ENCODE results near the gene CATSPER3. TPM values are rescaled to one million over a fixed set of nuclear protein-coding genes. Genes with fewer than 3 reads are reported as not detected.

The CATSPER3 gene
- total RNA-seq, 1 donor from 2014 or later = not detected

DNA sequence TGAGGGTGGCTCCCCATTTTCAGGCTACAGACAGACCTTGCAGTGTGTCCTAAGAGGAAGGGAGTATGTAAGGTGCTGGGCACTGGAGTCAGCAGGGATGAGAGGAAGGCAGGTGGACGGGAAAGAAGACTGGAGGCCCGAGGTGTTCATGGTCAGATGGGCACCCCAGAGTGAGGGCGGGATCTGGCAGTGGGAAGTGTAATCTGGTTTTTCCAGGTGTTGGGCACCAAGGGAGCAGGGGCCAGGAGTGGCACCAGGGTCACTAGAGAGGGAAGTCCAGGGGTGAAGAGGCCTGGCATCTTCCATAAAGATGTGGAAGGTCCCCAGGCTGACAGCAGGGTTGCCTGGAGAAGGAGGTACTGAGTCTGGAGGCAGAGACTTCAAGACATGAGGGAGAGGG is 36.7 kb downstream of the CATSPER3 start:
- no peak for TF ChIP-seq CTCF (conservative IDR thresholded peaks at IDR 0.05; ENCODE audit: low read depth, low read length)
- DNase-seq (ENCODE audit: low read depth) = no peak
- no peak overlapping the region for H3K4me3 ChIP-seq (ENCODE audit: low read depth, low read length)

GRCh38 chr5:135005076-135005475 is 37.4 kb downstream of the CATSPER3 start:
- DNase-seq (ENCODE audit: low read depth) = no peak
- no peak overlapping the region for H3K4me3 ChIP-seq (ENCODE audit: low read depth, low read length)
- TF ChIP-seq CTCF (conservative IDR thresholded peaks at IDR 0.05; ENCODE audit: low read depth, low read length) = no peak

DNA sequence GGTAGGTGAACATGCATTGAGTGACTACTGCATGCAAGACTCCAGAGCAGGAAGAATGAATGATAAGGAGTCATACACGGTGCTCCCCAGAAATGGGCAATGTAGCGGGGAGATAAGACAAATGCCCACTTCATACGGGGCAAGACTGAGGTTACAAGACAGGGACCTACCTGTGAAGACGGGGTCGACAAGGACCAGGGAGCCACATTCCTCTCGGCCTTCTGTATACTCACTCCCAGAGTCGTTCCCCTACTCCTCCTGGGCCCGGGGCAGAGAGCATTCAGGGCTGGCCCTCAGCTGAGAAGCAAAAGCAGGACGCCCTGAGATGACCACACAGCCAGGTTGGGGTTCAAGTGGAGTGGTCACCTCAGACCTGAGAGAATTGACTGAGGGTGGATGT is 39.6 kb downstream of the CATSPER3 start:
- DNase-seq (ENCODE audit: low read depth) = no peak
- no peak overlapping the region for H3K4me3 ChIP-seq (ENCODE audit: low read depth, low read length)
- no peak for TF ChIP-seq CTCF (conservative IDR thresholded peaks at IDR 0.05; ENCODE audit: low read depth, low read length)

GRCh38 chr5:135007749-135008363 is 40.1 kb downstream of the CATSPER3 start:
- TF ChIP-seq CTCF (conservative IDR thresholded peaks at IDR 0.05; ENCODE audit: low read depth, low read length) = no peak
- no peak overlapping the region for H3K4me3 ChIP-seq (ENCODE audit: low read depth, low read length)
- DNase-seq (ENCODE audit: low read depth) = no peak

DNA sequence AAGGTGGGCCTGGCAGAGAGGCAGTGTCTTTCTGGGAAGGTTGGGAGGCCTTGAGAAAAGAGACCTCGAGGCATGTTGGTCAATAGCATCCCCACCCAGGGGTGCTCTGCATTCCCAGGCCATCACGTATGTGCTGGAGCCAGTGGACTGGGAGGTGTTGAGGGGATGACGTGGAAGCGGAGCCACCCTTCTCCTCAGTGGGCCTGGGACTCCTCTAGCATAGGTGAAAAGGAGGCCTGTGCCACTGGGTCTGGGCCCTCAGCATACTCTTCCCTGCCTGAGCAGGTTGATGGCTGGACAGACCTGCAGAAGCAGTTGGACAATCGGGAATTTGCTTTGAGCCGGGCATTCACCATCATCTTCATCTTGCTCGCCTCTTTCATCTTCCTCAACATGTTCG is 40.8 kb downstream of the CATSPER3 start:
- H3K4me3 ChIP-seq (ENCODE audit: low read depth, low read length) = no peak overlapping the region
- TF ChIP-seq CTCF (conservative IDR thresholded peaks at IDR 0.05; ENCODE audit: low read depth, low read length) = no peak
- DNase-seq (ENCODE audit: low read depth) = no peak

- TF ChIP-seq CTCF (conservative IDR thresholded peaks at IDR 0.05; ENCODE audit: low read depth, low read length) = no peak
- DNase-seq (ENCODE audit: low read depth) = no peak
- H3K4me3 ChIP-seq (ENCODE audit: low read depth, low read length) = no peak overlapping the region
Measured at GRCh38 chr5:135008981-135009735, 41.5 kb downstream of the CATSPER3 start.
